ENCODE measurements around the gene RND2. TPM values are rescaled to one million over a fixed set of nuclear protein-coding genes. Genes with fewer than 3 reads are reported as not detected.
A peak's percentile ranks its signal among the peaks of the same experiment; 100 is the strongest.

The RND2 gene
- total and polyA plus RNA-seq, 4 donors = 1.9 to 2.8 (median 2.2) TPM

GRCh38 chr17:42980274-42980765 lies 44.7 kb upstream of the RND2 start, which contains the start of gene RUNDC1 (continued):
- TF ChIP-seq HNF4A (conservative IDR thresholded peaks at IDR 0.05) = no peak
- peak in 1 of 2 donors; percentile 64 for TF ChIP-seq GABPA (IDR thresholded peaks at IDR 0.05 in 1 of 2, conservative IDR thresholded peaks at IDR 0.05 in 1 of 2)
- TF ChIP-seq HNF4G (IDR thresholded peaks at IDR 0.05) = no peak
- TF ChIP-seq EGR1 (IDR thresholded peaks at IDR 0.05; ENCODE audit: low read depth in 2 of 2) = no peak
- TF ChIP-seq YY1 (IDR thresholded peaks at IDR 0.05) = peak; percentile 97
- no peak for TF ChIP-seq TAF1 (conservative IDR thresholded peaks at IDR 0.05)
- TF ChIP-seq, protein P1, sequence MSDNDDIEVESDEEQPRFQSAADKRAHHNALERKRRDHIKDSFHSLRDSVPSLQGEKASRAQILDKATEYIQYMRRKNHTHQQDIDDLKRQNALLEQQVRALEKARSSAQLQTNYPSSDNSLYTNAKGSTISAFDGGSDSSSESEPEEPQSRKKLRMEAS (IDR thresholded peaks at IDR 0.05) = no peak
- TF ChIP-seq FOXA2 (IDR thresholded peaks at IDR 0.05) = no peak

GRCh38 chr17:42980766-42981397 lies 44.1 kb upstream of the RND2 start:
- Histone ChIP-seq H3K27me3 (ENCODE audit: control insufficient read depth in 4 of 4, insufficient read depth in 4 of 4, low read length in 3 of 4) (no peaks in the 10 kb centered on the region), H3K36me3 (ENCODE audit: control insufficient read depth in 4 of 4, insufficient read depth in 3 of 4, low read depth in 1 of 4, low read length in 3 of 4) (no peaks in the 10 kb centered on the region), H3K9ac (ENCODE audit: low read depth in 1 of 2, low read length in 2 of 2) (peak overlapping the region; percentile 50 to 70), H3K9me3 (ENCODE audit: control insufficient read depth in 4 of 4, low read length in 3 of 4) (no peaks in the 10 kb centered on the region), H3K4me1 (ENCODE audit: control insufficient read depth in 4 of 4, insufficient read depth in 4 of 4, low read length in 3 of 4) (peaks cover 8 to 24% (median 20%) of the 10 kb centered on the region in 4 donors), H3K4me3 (ENCODE audit: low read depth in 1 of 3, low read length in 3 of 3) (peak overlapping the region; percentile 50 to 93 (median 80)), H3K27ac (ENCODE audit: low read depth in 1 of 2, low read length in 2 of 2) (peak overlapping the region; percentile 50 to 58)
- under 1% methylated on average over 67 of the region's 67 CpGs for WGBS
- peak; percentile 48 for DNase-seq (ENCODE audit: low spot score)
- TF ChIP-seq, protein P2, sequence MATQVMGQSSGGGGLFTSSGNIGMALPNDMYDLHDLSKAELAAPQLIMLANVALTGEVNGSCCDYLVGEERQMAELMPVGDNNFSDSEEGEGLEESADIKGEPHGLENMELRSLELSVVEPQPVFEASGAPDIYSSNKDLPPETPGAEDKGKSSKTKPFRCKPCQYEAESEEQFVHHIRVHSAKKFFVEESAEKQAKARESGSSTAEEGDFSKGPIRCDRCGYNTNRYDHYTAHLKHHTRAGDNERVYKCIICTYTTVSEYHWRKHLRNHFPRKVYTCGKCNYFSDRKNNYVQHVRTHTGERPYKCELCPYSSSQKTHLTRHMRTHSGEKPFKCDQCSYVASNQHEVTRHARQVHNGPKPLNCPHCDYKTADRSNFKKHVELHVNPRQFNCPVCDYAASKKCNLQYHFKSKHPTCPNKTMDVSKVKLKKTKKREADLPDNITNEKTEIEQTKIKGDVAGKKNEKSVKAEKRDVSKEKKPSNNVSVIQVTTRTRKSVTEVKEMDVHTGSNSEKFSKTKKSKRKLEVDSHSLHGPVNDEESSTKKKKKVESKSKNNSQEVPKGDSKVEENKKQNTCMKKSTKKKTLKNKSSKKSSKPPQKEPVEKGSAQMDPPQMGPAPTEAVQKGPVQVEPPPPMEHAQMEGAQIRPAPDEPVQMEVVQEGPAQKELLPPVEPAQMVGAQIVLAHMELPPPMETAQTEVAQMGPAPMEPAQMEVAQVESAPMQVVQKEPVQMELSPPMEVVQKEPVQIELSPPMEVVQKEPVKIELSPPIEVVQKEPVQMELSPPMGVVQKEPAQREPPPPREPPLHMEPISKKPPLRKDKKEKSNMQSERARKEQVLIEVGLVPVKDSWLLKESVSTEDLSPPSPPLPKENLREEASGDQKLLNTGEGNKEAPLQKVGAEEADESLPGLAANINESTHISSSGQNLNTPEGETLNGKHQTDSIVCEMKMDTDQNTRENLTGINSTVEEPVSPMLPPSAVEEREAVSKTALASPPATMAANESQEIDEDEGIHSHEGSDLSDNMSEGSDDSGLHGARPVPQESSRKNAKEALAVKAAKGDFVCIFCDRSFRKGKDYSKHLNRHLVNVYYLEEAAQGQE (IDR thresholded peaks at IDR 0.05) = no peak
- TF ChIP-seq RAD21 (IDR thresholded peaks at IDR 0.05) = peak in 1 of 2 donors; percentile 9

- Histone ChIP-seq H3K36me3 (ENCODE audit: control insufficient read depth in 4 of 4, insufficient read depth in 3 of 4, low read depth in 1 of 4, low read length in 3 of 4) (peaks cover 1 to 9% (median 2%) of the 10 kb centered on the region in 4 donors), H3K9me3 (ENCODE audit: control insufficient read depth in 4 of 4, low read length in 3 of 4) (no peaks in the 10 kb centered on the region), H3K4me3 (ENCODE audit: low read depth in 1 of 3, low read length in 3 of 3) (no peak overlapping the region), H3K27ac (ENCODE audit: low read depth in 1 of 2, low read length in 2 of 2) (no peak overlapping the region), H3K9ac (ENCODE audit: low read depth in 1 of 2, low read length in 2 of 2) (no peak overlapping the region), H3K4me1 (ENCODE audit: control insufficient read depth in 4 of 4, insufficient read depth in 4 of 4, low read length in 3 of 4) (peaks cover 8 to 24% (median 20%) of the 10 kb centered on the region in 4 donors), H3K27me3 (ENCODE audit: control insufficient read depth in 4 of 4, insufficient read depth in 4 of 4, low read length in 3 of 4) (no peaks in the 10 kb centered on the region)
- no peak for DNase-seq (ENCODE audit: low spot score)
- TF ChIP-seq TAF1 (conservative IDR thresholded peaks at IDR 0.05) = no peak
- TF ChIP-seq YY1 (IDR thresholded peaks at IDR 0.05) = no peak
- no peak for TF ChIP-seq RAD21 (IDR thresholded peaks at IDR 0.05)
- no peak for TF ChIP-seq GABPA (IDR thresholded peaks at IDR 0.05 in 1 of 2, conservative IDR thresholded peaks at IDR 0.05 in 1 of 2)
- TF ChIP-seq FOXA1 (IDR thresholded peaks at IDR 0.05) = no peak
- no peak for TF ChIP-seq HNF4G (IDR thresholded peaks at IDR 0.05)
- TF ChIP-seq JUND (IDR thresholded peaks at IDR 0.05) = no peak
Observed at GRCh38 chr17:42982266-42982665, 42.8 kb upstream of the RND2 start.
